Measurements from ENCODE around the gene SPPL2B.

Gene SPPL2B

DNA sequence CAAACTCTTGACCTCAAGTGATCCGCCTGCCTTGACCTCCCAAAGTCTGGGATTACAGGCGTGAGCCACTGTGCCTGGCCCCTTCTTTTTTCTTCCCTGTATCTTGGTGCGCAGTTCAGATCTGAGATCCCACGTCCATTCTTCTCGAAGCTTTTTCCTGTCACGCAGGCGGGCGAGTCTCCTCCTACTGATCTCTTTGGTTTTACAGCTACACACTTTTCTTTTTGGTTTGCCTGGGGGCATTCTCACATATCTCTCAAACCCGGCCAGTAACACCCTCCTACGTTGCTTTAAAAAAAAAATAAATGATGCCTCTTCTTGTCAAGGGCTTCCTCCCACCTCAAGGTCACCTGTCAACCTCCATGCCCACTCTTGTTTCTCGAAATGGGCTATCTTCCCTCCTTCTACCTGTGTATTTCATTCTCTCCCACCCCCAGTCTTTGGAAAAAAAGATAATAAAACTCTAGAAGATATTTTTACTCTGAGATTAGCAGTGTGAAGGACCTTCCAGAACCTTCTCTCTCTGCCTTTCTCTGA lies 43.7 kb downstream of the SPPL2B start:
- TF ChIP-seq ARNT (IDR thresholded peaks at IDR 0.05) (no peak), L3MBTL2 (conservative IDR thresholded peaks at IDR 0.05) (no peak), NFRKB (IDR thresholded peaks at IDR 0.05) (no peak), BHLHE40 (IDR thresholded peaks at IDR 0.05; ENCODE audit: borderline replicate concordance) (no peak), HDGF (IDR thresholded peaks at IDR 0.05; ENCODE audit: borderline replicate concordance) (no peak), SUZ12 (IDR thresholded peaks at IDR 0.05) (no peak), FOXA1 (IDR thresholded peaks at IDR 0.05) (no peak), LEF1 (IDR thresholded peaks at IDR 0.05; ENCODE audit: borderline replicate concordance) (no peak), FOXM1 (IDR thresholded peaks at IDR 0.05; ENCODE audit: borderline replicate concordance) (no peak), ZNF384 (IDR thresholded peaks at IDR 0.05) (no peak), SP1 (IDR thresholded peaks at IDR 0.05) (no peak), TARDBP (IDR thresholded peaks at IDR 0.05) (no peak), FOXK2 (IDR thresholded peaks at IDR 0.05) (no peak), CTBP1 (IDR thresholded peaks at IDR 0.05; ENCODE audit: borderline replicate concordance) (no peak)
- TF ChIP-seq, protein P1, sequence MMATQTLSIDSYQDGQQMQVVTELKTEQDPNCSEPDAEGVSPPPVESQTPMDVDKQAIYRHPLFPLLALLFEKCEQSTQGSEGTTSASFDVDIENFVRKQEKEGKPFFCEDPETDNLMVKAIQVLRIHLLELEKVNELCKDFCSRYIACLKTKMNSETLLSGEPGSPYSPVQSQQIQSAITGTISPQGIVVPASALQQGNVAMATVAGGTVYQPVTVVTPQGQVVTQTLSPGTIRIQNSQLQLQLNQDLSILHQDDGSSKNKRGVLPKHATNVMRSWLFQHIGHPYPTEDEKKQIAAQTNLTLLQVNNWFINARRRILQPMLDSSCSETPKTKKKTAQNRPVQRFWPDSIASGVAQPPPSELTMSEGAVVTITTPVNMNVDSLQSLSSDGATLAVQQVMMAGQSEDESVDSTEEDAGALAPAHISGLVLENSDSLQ (IDR thresholded peaks at IDR 0.05) = no peak
- ChIA-PET POLR2A (no interaction called here), CTCF (no interaction called here)
- no peak for DNase-seq (ENCODE audit: extremely low spot score)

DNA sequence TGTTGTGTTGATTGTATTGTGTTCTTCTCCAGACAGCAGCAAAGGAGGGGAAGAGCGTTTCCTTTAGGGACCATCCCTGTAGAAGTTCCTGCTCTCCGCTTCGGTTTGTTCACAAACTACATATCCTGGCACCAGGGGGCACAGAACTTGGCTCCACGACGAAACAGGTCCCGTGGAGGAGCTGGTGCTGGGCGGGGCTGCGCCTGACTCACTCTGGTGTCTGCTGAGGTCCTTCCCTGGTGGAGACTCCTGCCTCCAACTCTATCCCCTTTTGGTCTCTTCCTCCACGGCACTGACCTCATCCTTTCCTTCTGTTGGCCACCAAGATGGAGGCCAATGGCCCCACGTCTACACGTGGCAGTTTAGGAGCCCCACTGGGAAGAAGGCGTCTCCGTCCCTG lies 46.3 kb downstream of the SPPL2B start:
- CTCF ChIA-PET = no interaction called here
- no peak for TF ChIP-seq CTBP1 (IDR thresholded peaks at IDR 0.05; ENCODE audit: borderline replicate concordance)
- TF ChIP-seq ZNF384 (IDR thresholded peaks at IDR 0.05) = no peak
- TF ChIP-seq SP1 (IDR thresholded peaks at IDR 0.05) = no peak
- no peak for TF ChIP-seq SUZ12 (IDR thresholded peaks at IDR 0.05)
- TF ChIP-seq ELF4 (IDR thresholded peaks at IDR 0.05) = no peak
- TF ChIP-seq, protein P1 (IDR thresholded peaks at IDR 0.05) = no peak
- no peak for DNase-seq (ENCODE audit: extremely low spot score)
- POLR2A ChIA-PET = no interaction called here

DNA sequence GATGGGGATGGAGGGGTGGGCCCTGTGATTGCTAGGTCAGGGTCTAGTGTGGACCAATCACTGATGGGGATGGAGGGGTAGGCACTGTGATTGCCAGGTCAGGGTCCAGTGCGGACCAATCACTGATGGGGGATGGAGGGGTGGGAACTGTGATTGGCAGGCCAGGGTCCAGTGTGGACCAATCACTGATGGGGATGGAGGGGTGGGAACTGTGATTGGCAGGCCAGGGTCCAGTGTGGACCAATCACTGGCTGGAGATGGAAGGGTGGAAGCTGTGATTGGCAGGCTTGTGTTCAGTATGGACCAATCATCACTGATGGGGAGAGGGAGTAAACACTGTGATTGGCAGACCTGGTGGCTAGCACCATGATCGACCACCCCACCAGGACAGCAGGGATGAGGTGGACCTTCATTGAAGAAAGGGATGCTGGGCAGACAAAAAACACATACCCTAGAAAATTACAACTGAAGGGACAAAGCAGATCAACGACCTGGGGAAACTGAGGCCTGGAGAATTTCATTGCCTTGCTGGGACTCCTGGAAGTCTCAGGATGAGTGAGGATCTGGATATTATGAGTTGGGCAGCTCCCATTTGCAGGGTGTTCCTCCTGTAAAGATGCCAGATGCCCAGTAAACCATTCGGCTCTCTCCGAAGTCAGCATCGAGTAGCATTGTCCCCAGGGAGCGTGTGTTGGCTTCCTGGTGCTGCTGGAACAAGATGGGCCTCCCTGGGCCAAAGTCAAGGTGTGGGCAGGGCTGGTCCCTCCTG lies 47.1 kb downstream of the SPPL2B start:
- CTCF ChIA-PET = no interaction called here

DNA sequence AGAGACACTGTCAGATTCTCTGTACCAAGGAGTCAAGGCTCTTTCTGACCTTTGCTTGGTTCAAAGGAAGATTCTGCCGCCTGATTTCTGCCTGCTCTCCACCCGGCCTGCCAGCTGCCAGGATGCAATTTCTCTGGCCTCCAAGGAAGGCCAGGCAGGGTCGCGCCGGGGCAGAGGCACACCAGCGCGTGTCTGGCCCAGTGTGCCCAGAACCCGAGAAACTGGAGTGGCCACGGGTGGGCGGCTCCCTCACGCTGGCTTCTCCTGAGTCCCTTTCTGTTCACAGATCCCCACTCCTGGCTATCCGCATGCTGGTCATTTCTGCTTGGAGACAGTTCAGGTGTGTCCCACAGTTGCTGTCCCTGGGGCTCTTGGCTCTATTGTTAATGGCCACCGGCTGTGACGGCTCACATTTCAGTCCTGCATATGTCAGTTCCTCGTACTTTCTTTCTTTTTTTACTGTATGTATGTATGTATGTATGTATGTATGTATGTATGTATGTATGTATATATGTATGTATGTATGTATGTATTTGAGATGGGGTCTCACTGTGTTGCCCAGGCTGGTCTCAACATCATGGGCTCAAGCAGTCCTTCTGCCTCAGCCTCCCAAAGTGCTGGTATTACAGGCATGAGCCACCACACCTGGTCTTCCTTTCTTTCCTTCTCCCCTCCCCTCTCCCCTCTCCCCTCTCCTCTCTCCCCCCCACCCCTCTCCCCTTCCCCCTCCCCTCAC lies 48.5 kb downstream of the SPPL2B start:
- POLR2A ChIA-PET = no interaction called here
- no peak for DNase-seq (ENCODE audit: extremely low spot score)
- CTCF ChIA-PET = no interaction called here
- TF ChIP-seq FOXA1 (IDR thresholded peaks at IDR 0.05) = no peak
- no peak for TF ChIP-seq NFRKB (IDR thresholded peaks at IDR 0.05)
- TF ChIP-seq HDGF (IDR thresholded peaks at IDR 0.05; ENCODE audit: borderline replicate concordance) = no peak
- TF ChIP-seq, protein P1 (IDR thresholded peaks at IDR 0.05) = no peak
- TF ChIP-seq ZNF384 (IDR thresholded peaks at IDR 0.05) = no peak
- no peak for TF ChIP-seq L3MBTL2 (conservative IDR thresholded peaks at IDR 0.05)
- TF ChIP-seq FOXM1 (IDR thresholded peaks at IDR 0.05; ENCODE audit: borderline replicate concordance) = no peak
- TF ChIP-seq BHLHE40 (IDR thresholded peaks at IDR 0.05; ENCODE audit: borderline replicate concordance) = no peak
- TF ChIP-seq ARNT (IDR thresholded peaks at IDR 0.05) = no peak

More for the DNA sequence above, 47.1 kb downstream of the SPPL2B start:
- DNase-seq (ENCODE audit: extremely low spot score) = no peak
- TF ChIP-seq L3MBTL2 (conservative IDR thresholded peaks at IDR 0.05) (no peak), CTBP1 (IDR thresholded peaks at IDR 0.05; ENCODE audit: borderline replicate concordance) (no peak)
- TF ChIP-seq, protein P1 (IDR thresholded peaks at IDR 0.05) = peak; percentile 97
- POLR2A ChIA-PET = no interaction called here

DNA sequence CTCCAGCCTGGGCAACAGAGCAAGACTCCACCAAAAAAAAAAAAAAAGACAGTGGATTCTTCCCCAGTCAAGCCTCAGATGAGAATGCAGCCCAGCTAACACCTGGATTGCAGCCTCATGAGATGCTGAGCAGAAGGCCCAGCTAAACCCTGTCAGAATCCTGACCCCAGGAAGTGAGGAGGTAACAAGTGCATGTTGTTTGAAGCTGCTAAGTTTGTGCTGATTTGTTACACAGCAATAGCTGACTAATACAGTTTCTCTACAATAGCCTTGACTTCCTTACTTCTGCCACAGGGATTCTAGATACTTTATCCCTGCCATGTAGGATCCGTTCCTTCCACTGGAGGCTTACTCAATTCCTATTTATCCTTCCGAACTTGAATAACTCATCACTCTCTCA lies 52.1 kb downstream of the SPPL2B start:
- ChIA-PET POLR2A (no interaction called here), CTCF (no interaction called here)
- TF ChIP-seq FOXK2 (IDR thresholded peaks at IDR 0.05) = no peak
- TF ChIP-seq ARNT (IDR thresholded peaks at IDR 0.05) = no peak
- no peak for TF ChIP-seq ELF4 (IDR thresholded peaks at IDR 0.05)
- TF ChIP-seq LEF1 (IDR thresholded peaks at IDR 0.05; ENCODE audit: borderline replicate concordance) = no peak
- TF ChIP-seq BHLHE40 (IDR thresholded peaks at IDR 0.05; ENCODE audit: borderline replicate concordance) = no peak
- TF ChIP-seq FOXA1 (IDR thresholded peaks at IDR 0.05) = no peak
- no peak for TF ChIP-seq SP1 (IDR thresholded peaks at IDR 0.05)
- TF ChIP-seq HDGF (IDR thresholded peaks at IDR 0.05; ENCODE audit: borderline replicate concordance) = no peak
- TF ChIP-seq TARDBP (IDR thresholded peaks at IDR 0.05) = no peak
- TF ChIP-seq ZNF384 (IDR thresholded peaks at IDR 0.05) = no peak
- TF ChIP-seq SUZ12 (IDR thresholded peaks at IDR 0.05) = no peak
- DNase-seq (ENCODE audit: extremely low spot score) = no peak
